MCF 10A (cell line): Measurements from ENCODE around the gene PRR15L. TPM values are rescaled to one million over a fixed set of nuclear protein-coding genes. Genes with fewer than 3 reads are reported as not detected.

Experiments used
- BruUV-seq: library from RNA; stranded (reverse); fragments of 400-500 nt; replicated peaks from 2 replicates; lab custom pipeline; 2021; lab: Mats Ljungman, UMichigan
- CTCF ChIA-PET: fragments of 300-600 bp; sonication (Branson Sonifier 250); formaldehyde crosslinking; extraction: SDS; loops from one replicate; lab custom pipeline; 2021; ENCODE audit warnings: antibody characterized with exemption, inconsistent platforms; lab: Yijun Ruan, JAX
- POLR2A ChIA-PET: fragments of 300-600, 350-650 bp; sonication (Branson Sonifier 250); formaldehyde crosslinking; extraction: SDS; loops from one replicate; lab custom pipeline; 2020; ENCODE audit warnings: antibody characterized with exemption, inconsistent platforms; lab: Yijun Ruan, JAX
- DNase-seq: peaks from one replicate; pipeline ENCODE4 v3.0.0-alpha.2; 2018; ENCODE audit not compliant: unreplicated experiment
- H3K27ac Mint-ChIP-seq: one replicate; pipeline ENCODE4 v1.8.0; 2022; ENCODE audit warnings: mild to moderate bottlenecking, low read depth, mixed read lengths; ENCODE audit not compliant: unreplicated experiment
- H3K27me3 Mint-ChIP-seq: one replicate; pipeline ENCODE4 v1.8.0; 2022; ENCODE audit warnings: mixed read lengths; ENCODE audit not compliant: insufficient read depth, unreplicated experiment
- H3K36me3 Mint-ChIP-seq: one replicate; pipeline ENCODE4 v1.8.0; 2022; ENCODE audit warnings: mild to moderate bottlenecking, moderate library complexity, mixed read lengths; ENCODE audit not compliant: insufficient read depth, unreplicated experiment
- H3K4me1 Mint-ChIP-seq: one replicate; pipeline ENCODE4 v1.8.0; 2022; ENCODE audit warnings: mixed read lengths; ENCODE audit not compliant: insufficient read depth, unreplicated experiment
- H3K4me3 Mint-ChIP-seq: one replicate; pipeline ENCODE4 v1.8.0; 2022; ENCODE audit warnings: mild to moderate bottlenecking, moderate library complexity, mixed read lengths; ENCODE audit not compliant: unreplicated experiment
- H3K9me3 Mint-ChIP-seq: one replicate; pipeline ENCODE4 v1.8.0; 2022; ENCODE audit warnings: mixed read lengths; ENCODE audit not compliant: unreplicated experiment
- intact Hi-C: fragments of 100-400 bp; cut with micrococcal nuclease; formaldehyde crosslinking; loops from 2 replicates; pipeline ENCODE4 v1.14.1; 2022
- total RNA-seq: library from RNA; stranded (reverse); gene quantifications from 2 replicates; pipeline ENCODE4 v1.2.3, GENCODE V29; 2022
- TF ChIP-seq, protein P1 (sequence below): fragments of 200-600 bp; IDR thresholded peaks from one replicate; pipeline ENCODE4 v1.8.0; 2022; ENCODE audit warnings: antibody characterized with exemption, mild to moderate bottlenecking; ENCODE audit not compliant: unreplicated experiment

Gene PRR15L
- total RNA-seq, 1 experiment from 2014 or later: not detected

DNA sequence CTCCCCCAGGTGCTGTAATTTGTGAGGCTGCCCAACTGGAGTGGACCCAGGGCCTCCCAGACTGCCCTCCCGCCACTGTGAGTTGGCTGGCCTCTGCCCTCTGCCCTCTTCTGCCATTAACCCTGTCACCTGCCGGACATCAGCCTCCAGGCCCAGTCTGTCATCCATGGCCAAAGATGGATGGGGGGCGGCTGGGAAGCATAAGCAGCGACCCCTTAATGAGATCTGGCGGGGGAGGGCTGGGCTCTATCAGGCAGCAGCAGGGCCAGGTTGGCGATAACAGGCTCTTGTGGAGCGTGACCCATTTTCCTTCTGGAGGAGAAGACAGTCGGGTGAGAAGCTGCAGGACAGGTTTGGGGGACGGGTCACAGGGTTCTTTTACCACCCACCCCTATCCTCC is 38.5 kb upstream of the PRR15L start:
- DNase-seq: no peak
- no peak overlapping the region for H3K4me3 Mint-ChIP-seq
- intact Hi-C loops: no loop called here
- ChIA-PET POLR2A (no interaction called here), CTCF (interaction anchor here (0.7 to 3.4 kb wide), 2 partner anchors 15 to 18 kb away, joined by 4 to 19 read pairs; no protein-coding TSS in a partner anchor)
- no TSS peak for BruUV-seq
- no peaks in the 10 kb centered on the region for H3K27me3 Mint-ChIP-seq
- H3K27ac Mint-ChIP-seq: no peak overlapping the region
- no peaks in the 10 kb centered on the region for H3K4me1 Mint-ChIP-seq
- no peaks in the 10 kb centered on the region for H3K36me3 Mint-ChIP-seq
- TF ChIP-seq, protein P1, sequence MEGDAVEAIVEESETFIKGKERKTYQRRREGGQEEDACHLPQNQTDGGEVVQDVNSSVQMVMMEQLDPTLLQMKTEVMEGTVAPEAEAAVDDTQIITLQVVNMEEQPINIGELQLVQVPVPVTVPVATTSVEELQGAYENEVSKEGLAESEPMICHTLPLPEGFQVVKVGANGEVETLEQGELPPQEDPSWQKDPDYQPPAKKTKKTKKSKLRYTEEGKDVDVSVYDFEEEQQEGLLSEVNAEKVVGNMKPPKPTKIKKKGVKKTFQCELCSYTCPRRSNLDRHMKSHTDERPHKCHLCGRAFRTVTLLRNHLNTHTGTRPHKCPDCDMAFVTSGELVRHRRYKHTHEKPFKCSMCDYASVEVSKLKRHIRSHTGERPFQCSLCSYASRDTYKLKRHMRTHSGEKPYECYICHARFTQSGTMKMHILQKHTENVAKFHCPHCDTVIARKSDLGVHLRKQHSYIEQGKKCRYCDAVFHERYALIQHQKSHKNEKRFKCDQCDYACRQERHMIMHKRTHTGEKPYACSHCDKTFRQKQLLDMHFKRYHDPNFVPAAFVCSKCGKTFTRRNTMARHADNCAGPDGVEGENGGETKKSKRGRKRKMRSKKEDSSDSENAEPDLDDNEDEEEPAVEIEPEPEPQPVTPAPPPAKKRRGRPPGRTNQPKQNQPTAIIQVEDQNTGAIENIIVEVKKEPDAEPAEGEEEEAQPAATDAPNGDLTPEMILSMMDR: no peak
- no peaks in the 10 kb centered on the region for H3K9me3 Mint-ChIP-seq

DNA sequence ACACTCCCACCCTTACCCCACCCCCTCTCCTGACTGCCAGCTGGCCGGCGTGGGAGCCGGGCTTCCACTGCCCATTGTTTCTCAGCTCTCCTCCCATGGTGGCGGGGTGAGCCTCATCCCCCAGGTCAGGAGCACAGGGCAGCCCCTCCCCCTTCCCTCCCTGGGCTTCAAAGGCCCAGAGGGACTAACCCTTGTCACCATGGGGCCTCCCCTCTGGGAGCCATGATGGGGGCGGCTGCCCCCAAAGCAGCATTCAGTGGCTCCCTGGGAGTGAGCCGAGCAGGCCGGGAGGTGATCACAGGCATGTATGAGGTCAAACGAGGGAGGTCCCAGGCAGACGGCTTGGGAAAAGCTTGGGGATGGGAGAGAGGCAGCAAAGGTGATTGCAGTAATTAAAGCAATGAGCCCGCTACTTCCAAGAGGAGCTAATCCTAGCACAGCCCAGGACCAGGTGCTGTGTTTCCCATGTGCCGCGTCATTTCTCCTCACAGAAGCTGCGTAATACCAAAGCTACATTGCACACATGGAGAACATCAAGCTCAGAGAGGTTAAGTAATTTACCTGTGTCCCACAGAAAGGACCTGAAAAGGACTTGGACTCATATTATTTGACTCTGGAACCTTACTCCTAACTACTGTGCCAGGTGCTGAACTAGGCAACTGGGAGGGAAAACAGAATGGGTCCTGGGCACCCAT is 37.7 kb upstream of the PRR15L start:
- no peaks in the 10 kb centered on the region for H3K27me3 Mint-ChIP-seq
- H3K27ac Mint-ChIP-seq: no peak overlapping the region
- TF ChIP-seq, protein P1: no peak
- no peak overlapping the region for H3K4me3 Mint-ChIP-seq
- intact Hi-C loops: no loop called here
- no peaks in the 10 kb centered on the region for H3K9me3 Mint-ChIP-seq
- POLR2A ChIA-PET: no interaction called here
- no peaks in the 10 kb centered on the region for H3K4me1 Mint-ChIP-seq
- BruUV-seq: no TSS peak
- CTCF ChIA-PET: interaction anchor here (0.7 to 3.4 kb wide), 2 partner anchors 16 to 17 kb away, joined by 4 to 19 read pairs; no protein-coding TSS in a partner anchor
- DNase-seq: no peak
- H3K36me3 Mint-ChIP-seq: no peaks in the 10 kb centered on the region

DNA sequence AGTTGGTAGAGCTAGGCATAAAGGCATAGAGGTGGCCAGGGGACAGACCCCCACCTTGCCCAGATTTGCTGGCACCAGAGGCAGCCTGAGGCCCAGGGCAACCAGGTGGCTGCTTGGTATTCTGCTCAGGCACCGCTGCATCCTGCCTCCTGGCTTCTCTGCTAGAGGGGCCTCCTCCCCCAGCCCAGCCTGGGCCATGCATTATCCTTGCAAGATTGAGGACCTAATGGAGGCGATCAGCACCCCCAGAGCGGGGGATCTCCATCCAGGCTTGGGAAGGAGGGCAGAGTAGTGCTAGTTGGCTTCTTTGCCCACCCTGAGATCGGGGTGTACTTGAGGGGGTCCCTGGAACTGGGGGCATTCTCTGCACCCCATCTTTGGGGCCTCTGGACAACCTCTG is 37.0 kb upstream of the PRR15L start:
- no peak overlapping the region for H3K4me3 Mint-ChIP-seq
- ChIA-PET CTCF (interaction anchor here (0.9 to 3.4 kb wide), 2 partner anchors 16 kb away, joined by 6 to 19 read pairs; no protein-coding TSS in a partner anchor), POLR2A (no interaction called here)
- no peak for DNase-seq
- H3K36me3 Mint-ChIP-seq: no peaks in the 10 kb centered on the region
- H3K27ac Mint-ChIP-seq: no peak overlapping the region
- H3K9me3 Mint-ChIP-seq: no peaks in the 10 kb centered on the region
- no peaks in the 10 kb centered on the region for H3K27me3 Mint-ChIP-seq
- no peaks in the 10 kb centered on the region for H3K4me1 Mint-ChIP-seq
- intact Hi-C loops: no loop called here
- TF ChIP-seq, protein P1: no peak
- no TSS peak for BruUV-seq

DNA sequence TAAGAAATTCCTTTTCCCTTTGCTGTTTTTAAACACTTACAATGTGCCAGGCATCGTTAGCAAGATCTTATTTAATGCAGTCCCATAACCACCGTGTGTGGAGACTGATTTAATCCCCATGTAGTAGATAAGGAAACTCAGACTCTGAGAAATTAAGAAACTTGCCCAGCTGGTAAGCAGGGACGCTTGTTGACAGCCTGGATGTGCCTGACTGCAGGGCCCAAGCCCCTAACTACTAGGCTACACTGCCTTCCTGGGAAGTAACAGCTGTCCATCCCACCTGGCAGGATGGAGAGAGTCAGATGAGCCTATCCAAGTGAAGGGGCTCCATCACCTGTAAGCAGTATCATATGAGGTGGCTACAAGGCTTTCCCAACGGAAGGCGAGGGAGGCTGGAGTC is 36.3 kb upstream of the PRR15L start:
- CTCF ChIA-PET: interaction anchor here (0.9 to 1.0 kb wide), 2 partner anchors 16 to 23 kb away, joined by 3 to 6 read pairs; partner anchors contain the start of gene CDK5RAP3
- H3K27ac Mint-ChIP-seq: no peak overlapping the region
- DNase-seq: no peak

More for the DNA sequence above, 36.3 kb upstream of the PRR15L start:
- no TSS peak for BruUV-seq
- H3K27me3 Mint-ChIP-seq: no peaks in the 10 kb centered on the region
- no peak overlapping the region for H3K4me3 Mint-ChIP-seq
- no peaks in the 10 kb centered on the region for H3K9me3 Mint-ChIP-seq
- POLR2A ChIA-PET: interaction anchor here (0.6 to 1.1 kb wide), 2 partner anchors 23 to 268 kb away, joined by 3 to 7 read pairs; partner anchors contain the start of gene CDK5RAP3
- TF ChIP-seq, protein P1: no peak
- no peaks in the 10 kb centered on the region for H3K36me3 Mint-ChIP-seq
- no peaks in the 10 kb centered on the region for H3K4me1 Mint-ChIP-seq
- intact Hi-C loops: no loop called here
